ENCODE measurements around the gene BPIFB4.

DNA sequence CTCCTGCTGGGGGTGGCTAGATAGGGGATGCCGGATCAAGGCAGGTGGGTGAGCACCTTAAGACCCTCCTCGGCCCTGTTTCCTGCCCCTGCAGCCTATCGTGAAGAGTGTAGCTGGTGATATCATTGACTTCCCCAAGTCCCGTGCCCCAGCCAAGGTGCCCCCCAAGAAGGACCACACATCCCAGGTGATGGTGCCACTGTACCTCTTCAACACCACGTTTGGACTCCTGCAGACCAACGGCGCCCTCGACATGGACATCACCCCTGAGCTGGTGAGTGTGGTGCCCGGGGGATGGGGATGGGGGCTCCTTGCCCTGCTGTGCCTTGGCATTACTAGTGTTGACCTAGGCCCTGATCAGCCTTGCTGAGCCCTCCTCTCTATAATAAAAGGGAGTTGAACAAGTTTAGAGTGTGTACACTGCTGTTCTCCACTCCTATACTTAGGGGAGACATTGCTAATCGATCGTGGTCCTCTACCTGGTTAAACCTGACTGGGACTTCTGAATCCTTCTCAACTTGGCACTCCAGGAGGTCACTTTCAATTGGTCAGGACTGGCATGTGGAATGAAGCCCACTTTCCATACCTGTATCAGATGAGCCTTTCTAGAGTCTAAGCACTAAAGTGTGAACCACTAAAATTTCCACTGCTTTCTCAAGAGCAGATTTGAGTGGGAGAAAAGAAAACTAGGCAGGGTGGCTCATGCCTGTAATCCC lies 14.7 kb upstream of the BPIFB4 start:
- TF ChIP-seq MAZ (CRISPR knock-in tag; conservative IDR thresholded peaks at IDR 0.05 in 1 of 2, IDR thresholded peaks at IDR 0.05 in 1 of 2) (no peak), MXI1 (IDR thresholded peaks at IDR 0.05; ENCODE audit: low read depth, low read length) (no peak), ZNF253 (CRISPR knock-in tag; conservative IDR thresholded peaks at IDR 0.05) (no peak), RBM22 (IDR thresholded peaks at IDR 0.05; ENCODE audit: low read depth, low read length, poor library complexity, severe bottlenecking) (no peak), SETDB1 (IDR thresholded peaks at IDR 0.05; ENCODE audit: low read length) (no peak), HNRNPK (IDR thresholded peaks at IDR 0.05; ENCODE audit: low read depth, low read length, poor library complexity, severe bottlenecking) (no peak), FOXM1 (IDR thresholded peaks at IDR 0.05; ENCODE audit: low read depth) (no peak), FOXM1 (CRISPR knock-in tag; IDR thresholded peaks at IDR 0.05; ENCODE audit: low read depth) (no peak), TAF1 (IDR thresholded peaks at IDR 0.05; ENCODE audit: control insufficient read depth, extremely low read depth, insufficient read depth, low read length, severe bottlenecking) (no peak), MYNN (IDR thresholded peaks at IDR 0.05) (no peak), MYNN (CRISPR knock-in tag; IDR thresholded peaks at IDR 0.05) (no peak), STAG1 (CRISPR knock-in tag; IDR thresholded peaks at IDR 0.05; ENCODE audit: borderline replicate concordance) (no peak), ZNF324 (CRISPR knock-in tag; IDR thresholded peaks at IDR 0.05) (no peak)
- TF ChIP-seq, protein P1, sequence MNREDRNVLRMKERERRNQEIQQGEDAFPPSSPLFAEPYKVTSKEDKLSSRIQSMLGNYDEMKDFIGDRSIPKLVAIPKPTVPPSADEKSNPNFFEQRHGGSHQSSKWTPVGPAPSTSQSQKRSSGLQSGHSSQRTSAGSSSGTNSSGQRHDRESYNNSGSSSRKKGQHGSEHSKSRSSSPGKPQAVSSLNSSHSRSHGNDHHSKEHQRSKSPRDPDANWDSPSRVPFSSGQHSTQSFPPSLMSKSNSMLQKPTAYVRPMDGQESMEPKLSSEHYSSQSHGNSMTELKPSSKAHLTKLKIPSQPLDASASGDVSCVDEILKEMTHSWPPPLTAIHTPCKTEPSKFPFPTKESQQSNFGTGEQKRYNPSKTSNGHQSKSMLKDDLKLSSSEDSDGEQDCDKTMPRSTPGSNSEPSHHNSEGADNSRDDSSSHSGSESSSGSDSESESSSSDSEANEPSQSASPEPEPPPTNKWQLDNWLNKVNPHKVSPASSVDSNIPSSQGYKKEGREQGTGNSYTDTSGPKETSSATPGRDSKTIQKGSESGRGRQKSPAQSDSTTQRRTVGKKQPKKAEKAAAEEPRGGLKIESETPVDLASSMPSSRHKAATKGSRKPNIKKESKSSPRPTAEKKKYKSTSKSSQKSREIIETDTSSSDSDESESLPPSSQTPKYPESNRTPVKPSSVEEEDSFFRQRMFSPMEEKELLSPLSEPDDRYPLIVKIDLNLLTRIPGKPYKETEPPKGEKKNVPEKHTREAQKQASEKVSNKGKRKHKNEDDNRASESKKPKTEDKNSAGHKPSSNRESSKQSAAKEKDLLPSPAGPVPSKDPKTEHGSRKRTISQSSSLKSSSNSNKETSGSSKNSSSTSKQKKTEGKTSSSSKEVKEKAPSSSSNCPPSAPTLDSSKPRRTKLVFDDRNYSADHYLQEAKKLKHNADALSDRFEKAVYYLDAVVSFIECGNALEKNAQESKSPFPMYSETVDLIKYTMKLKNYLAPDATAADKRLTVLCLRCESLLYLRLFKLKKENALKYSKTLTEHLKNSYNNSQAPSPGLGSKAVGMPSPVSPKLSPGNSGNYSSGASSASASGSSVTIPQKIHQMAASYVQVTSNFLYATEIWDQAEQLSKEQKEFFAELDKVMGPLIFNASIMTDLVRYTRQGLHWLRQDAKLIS (CRISPR knock-in tag; IDR thresholded peaks at IDR 0.05) = no peak

All from K562 (cell line).